ENCODE results near the gene EMILIN1.
A peak's percentile ranks its signal among the peaks of the same experiment; 100 is the strongest.
"Not testable (repeated sequence)": the region's sequence is repeated elsewhere in the genome, so short reads cannot be mapped to it uniquely, and the experiment has no call there.

The EMILIN1 gene

GRCh38 chr2:27095745-27096651 lies 17.6 kb downstream of the EMILIN1 start:
- ATAC-seq (replicated peaks; ENCODE audit: extremely low read depth, poor library complexity, severe bottlenecking), result no peak
- H3K4me3 Mint-ChIP-seq, result peak overlapping the region; percentile 32
- DNase-seq (ENCODE audit: low spot score in 2 of 2), result no peak
- no peaks in the 10 kb centered on the region for H3K9me3 Mint-ChIP-seq
- peaks cover 4% of the 10 kb centered on the region for H3K36me3 Mint-ChIP-seq (ENCODE audit: insufficient read depth)
- H3K4me1 Mint-ChIP-seq, result peaks cover 15% of the 10 kb centered on the region
- H3K27me3 Mint-ChIP-seq, result no peaks in the 10 kb centered on the region
- H3K27ac Mint-ChIP-seq (ENCODE audit: low read depth), result no peak overlapping the region

GRCh38 chr2:27096748-27097297 lies 18.4 kb downstream of the EMILIN1 start:
- ATAC-seq (replicated peaks; ENCODE audit: extremely low read depth, poor library complexity, severe bottlenecking), result no peak
- Mint-ChIP-seq H3K9me3 (no peaks in the 10 kb centered on the region), H3K27ac (ENCODE audit: low read depth) (peak overlapping the region; percentile 29), H3K36me3 (ENCODE audit: insufficient read depth) (peaks cover 4% of the 10 kb centered on the region), H3K4me1 (peaks cover 15% of the 10 kb centered on the region), H3K4me3 (no peak overlapping the region), H3K27me3 (no peaks in the 10 kb centered on the region)
- DNase-seq (ENCODE audit: low spot score in 2 of 2), result no peak

- H3K27me3 Mint-ChIP-seq, result no peaks in the 10 kb centered on the region
- H3K27ac Mint-ChIP-seq (ENCODE audit: low read depth), result no peak overlapping the region
- H3K4me1 Mint-ChIP-seq, result peaks cover 15% of the 10 kb centered on the region
- H3K36me3 Mint-ChIP-seq (ENCODE audit: insufficient read depth), result peaks cover 4% of the 10 kb centered on the region
- H3K9me3 Mint-ChIP-seq, result no peaks in the 10 kb centered on the region
- no peak for ATAC-seq (replicated peaks; ENCODE audit: extremely low read depth, poor library complexity, severe bottlenecking)
- DNase-seq (ENCODE audit: low spot score in 2 of 2), result no peak
- H3K4me3 Mint-ChIP-seq, result no peak overlapping the region
Observed at GRCh38 chr2:27097341-27097740, 18.9 kb downstream of the EMILIN1 start.

GRCh38 chr2:27099334-27099955 lies 21.0 kb downstream of the EMILIN1 start:
- Mint-ChIP-seq H3K36me3 (ENCODE audit: insufficient read depth) (peaks cover 4% of the 10 kb centered on the region), H3K9me3 (no peaks in the 10 kb centered on the region), H3K4me1 (peaks cover 15% of the 10 kb centered on the region), H3K4me3 (no peak overlapping the region), H3K27ac (ENCODE audit: low read depth) (no peak overlapping the region), H3K27me3 (peaks cover 6% of the 10 kb centered on the region)
- DNase-seq (ENCODE audit: low spot score in 2 of 2), result no peak
- ATAC-seq (replicated peaks; ENCODE audit: extremely low read depth, poor library complexity, severe bottlenecking), result no peak

GRCh38 chr2:27100036-27100435 lies 21.6 kb downstream of the EMILIN1 start:
- ATAC-seq (replicated peaks; ENCODE audit: extremely low read depth, poor library complexity, severe bottlenecking) (no peak), DNase-seq (ENCODE audit: low spot score in 2 of 2) (no peak)
- Mint-ChIP-seq H3K4me3 (no peak overlapping the region), H3K36me3 (ENCODE audit: insufficient read depth) (peaks cover 4% of the 10 kb centered on the region), H3K4me1 (peaks cover 15% of the 10 kb centered on the region), H3K27ac (ENCODE audit: low read depth) (no peak overlapping the region), H3K27me3 (peaks cover 12% of the 10 kb centered on the region), H3K9me3 (no peaks in the 10 kb centered on the region)

- no peaks in the 10 kb centered on the region for H3K4me1 Mint-ChIP-seq
- no peak for DNase-seq (ENCODE audit: low spot score in 2 of 2)
- H3K9me3 Mint-ChIP-seq, result no peaks in the 10 kb centered on the region
- peaks cover 2% of the 10 kb centered on the region for H3K36me3 Mint-ChIP-seq (ENCODE audit: insufficient read depth)
- no peak overlapping the region for H3K27ac Mint-ChIP-seq (ENCODE audit: low read depth)
- no peak overlapping the region for H3K4me3 Mint-ChIP-seq
- H3K27me3 Mint-ChIP-seq, result peaks cover 33% of the 10 kb centered on the region
- ATAC-seq (replicated peaks; ENCODE audit: extremely low read depth, poor library complexity, severe bottlenecking), result no peak
Observed at GRCh38 chr2:27102329-27102728, 23.9 kb downstream of the EMILIN1 start.

- Mint-ChIP-seq H3K27me3 (peaks cover 33% of the 10 kb centered on the region), H3K4me3 (no peak overlapping the region), H3K9me3 (no peaks in the 10 kb centered on the region), H3K36me3 (ENCODE audit: insufficient read depth) (no peaks in the 10 kb centered on the region), H3K4me1 (no peaks in the 10 kb centered on the region), H3K27ac (ENCODE audit: low read depth) (no peak overlapping the region)
- no peak for DNase-seq (ENCODE audit: low spot score in 2 of 2)
- ATAC-seq (replicated peaks; ENCODE audit: extremely low read depth, poor library complexity, severe bottlenecking), result no peak
Observed at GRCh38 chr2:27105981-27106380, 27.6 kb downstream of the EMILIN1 start.

- H3K36me3 Mint-ChIP-seq (ENCODE audit: insufficient read depth), result no peaks in the 10 kb centered on the region
- no peak overlapping the region for H3K27ac Mint-ChIP-seq (ENCODE audit: low read depth)
- H3K9me3 Mint-ChIP-seq, result no peaks in the 10 kb centered on the region
- peaks cover 33% of the 10 kb centered on the region for H3K27me3 Mint-ChIP-seq
- no peak overlapping the region for H3K4me3 Mint-ChIP-seq
- DNase-seq (ENCODE audit: low spot score in 2 of 2), result no peak
- no peak for ATAC-seq (replicated peaks; ENCODE audit: extremely low read depth, poor library complexity, severe bottlenecking)
- no peaks in the 10 kb centered on the region for H3K4me1 Mint-ChIP-seq
Observed at GRCh38 chr2:27108221-27108620, 29.8 kb downstream of the EMILIN1 start.

- H3K9me3 Mint-ChIP-seq, result no peaks in the 10 kb centered on the region
- no peak for ATAC-seq (replicated peaks; ENCODE audit: extremely low read depth, poor library complexity, severe bottlenecking)
- peaks cover 31% of the 10 kb centered on the region for H3K27me3 Mint-ChIP-seq
- H3K36me3 Mint-ChIP-seq (ENCODE audit: insufficient read depth), result no peaks in the 10 kb centered on the region
- H3K4me1 Mint-ChIP-seq, result no peaks in the 10 kb centered on the region
- H3K4me3 Mint-ChIP-seq, result no peak overlapping the region
- no peak for DNase-seq (ENCODE audit: low spot score in 2 of 2)
- no peak overlapping the region for H3K27ac Mint-ChIP-seq (ENCODE audit: low read depth)
Observed at GRCh38 chr2:27109083-27109482, 30.7 kb downstream of the EMILIN1 start.

GRCh38 chr2:27110603-27111352 lies 32.4 kb downstream of the EMILIN1 start:
- H3K4me1 Mint-ChIP-seq; ATAC-seq (replicated peaks; ENCODE audit: extremely low read depth, poor library complexity, severe bottlenecking); DNase-seq (ENCODE audit: low spot score in 2 of 2); H3K4me3 Mint-ChIP-seq; H3K36me3 Mint-ChIP-seq (ENCODE audit: insufficient read depth); H3K27ac Mint-ChIP-seq (ENCODE audit: low read depth); H3K9me3 Mint-ChIP-seq: not testable (repeated sequence)
- H3K27me3 Mint-ChIP-seq, result peaks cover 24% of the 10 kb centered on the region

GRCh38 chr2:27111392-27112078 lies 33.1 kb downstream of the EMILIN1 start:
- not testable (repeated sequence) for H3K27ac Mint-ChIP-seq (ENCODE audit: low read depth)
- H3K27me3 Mint-ChIP-seq, result peaks cover 20% of the 10 kb centered on the region

GRCh38 chr2:27115519-27115918 lies 37.1 kb downstream of the EMILIN1 start:
- H3K9me3 Mint-ChIP-seq, result no peaks in the 10 kb centered on the region
- H3K36me3 Mint-ChIP-seq (ENCODE audit: insufficient read depth), result peaks cover 5% of the 10 kb centered on the region
- H3K27ac Mint-ChIP-seq (ENCODE audit: low read depth), result no peak overlapping the region
- no peak overlapping the region for H3K4me3 Mint-ChIP-seq
- H3K27me3 Mint-ChIP-seq, result peaks cover 50% of the 10 kb centered on the region
- ATAC-seq (replicated peaks; ENCODE audit: extremely low read depth, poor library complexity, severe bottlenecking) (no peak), DNase-seq (ENCODE audit: low spot score in 2 of 2) (no peak)
- no peaks in the 10 kb centered on the region for H3K4me1 Mint-ChIP-seq

More at GRCh38 chr2:27111392-27112078, 33.1 kb downstream of the EMILIN1 start:
- not testable (repeated sequence) for DNase-seq (ENCODE audit: low spot score in 2 of 2); H3K4me3 Mint-ChIP-seq; H3K36me3 Mint-ChIP-seq (ENCODE audit: insufficient read depth); H3K9me3 Mint-ChIP-seq; H3K4me1 Mint-ChIP-seq; ATAC-seq (replicated peaks; ENCODE audit: extremely low read depth, poor library complexity, severe bottlenecking)
